Fibroblast of skin of abdomen (primary cell): ENCODE measurements around the gene A2ML1.
A peak's percentile ranks its signal among the peaks of the same experiment; 100 is the strongest.
"Not testable (repeated sequence)": the region's sequence is repeated elsewhere in the genome, so short reads cannot be mapped to it uniquely, and the experiment has no call there.

Experiments used
- DNase-seq: peaks from one replicate; pipeline ENCODE4 v3.0.0-alpha.2; 2013

A2ML1 gene

DNA sequence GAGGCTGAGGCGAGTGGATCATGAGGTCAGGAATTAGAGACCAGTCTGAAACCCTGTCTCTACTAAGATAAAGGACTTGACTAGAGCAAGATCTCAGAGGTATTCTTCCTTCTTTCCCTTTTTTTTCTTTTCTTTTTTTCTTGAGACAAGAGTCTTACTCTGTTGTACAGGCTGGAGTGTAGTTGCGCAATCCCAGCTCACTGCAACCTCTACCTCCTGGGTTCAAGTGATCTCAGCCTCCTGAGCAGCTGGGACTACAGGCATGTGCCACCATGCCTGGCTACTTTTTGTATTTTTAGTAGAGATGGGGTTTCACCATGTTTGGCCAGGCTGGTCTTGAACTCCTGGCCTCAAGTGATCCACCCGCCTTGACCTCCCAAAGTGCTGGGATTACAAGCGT, 37.0 kb downstream of the A2ML1 start:
- DNase-seq = not testable (repeated sequence)

DNA sequence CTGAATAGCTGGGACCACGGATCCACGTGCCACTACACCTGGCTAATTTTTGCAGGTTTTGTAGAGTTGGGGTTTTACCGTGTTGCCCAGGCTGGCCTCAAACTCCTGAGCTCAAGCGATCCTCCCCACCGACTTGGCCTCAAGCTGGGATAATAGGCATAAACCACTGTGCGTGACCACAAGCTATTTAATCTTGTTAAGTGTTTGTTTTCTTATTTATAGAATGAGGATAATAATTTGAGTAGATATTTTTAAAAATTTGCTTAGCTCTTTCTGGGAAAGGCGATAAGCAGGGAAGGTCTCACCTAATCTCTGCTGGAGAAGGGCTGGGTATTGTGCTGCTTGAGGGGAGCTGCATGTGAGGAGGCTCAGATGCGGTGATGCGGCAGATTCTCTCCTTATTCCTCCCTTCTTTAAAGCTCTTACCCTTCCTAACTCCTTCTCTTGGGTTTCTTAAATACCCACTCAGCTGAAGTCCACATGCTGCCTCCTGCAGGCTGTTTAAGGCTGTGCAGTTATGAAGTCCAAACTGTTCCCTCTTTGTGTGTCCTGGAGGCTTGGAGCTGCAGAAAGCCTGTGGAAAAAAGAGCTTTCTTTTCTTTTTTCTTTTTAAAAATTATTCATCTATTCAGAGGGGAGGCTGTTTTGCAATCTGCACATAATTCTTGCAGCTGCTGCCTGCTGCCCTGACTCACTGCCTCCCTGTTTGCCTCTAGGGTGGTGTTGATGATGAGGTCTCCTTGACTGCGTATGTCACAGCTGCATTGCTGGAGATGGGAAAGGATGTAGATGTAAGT, 37.9 kb downstream of the A2ML1 start:
- peak; percentile 41 for DNase-seq

DNA sequence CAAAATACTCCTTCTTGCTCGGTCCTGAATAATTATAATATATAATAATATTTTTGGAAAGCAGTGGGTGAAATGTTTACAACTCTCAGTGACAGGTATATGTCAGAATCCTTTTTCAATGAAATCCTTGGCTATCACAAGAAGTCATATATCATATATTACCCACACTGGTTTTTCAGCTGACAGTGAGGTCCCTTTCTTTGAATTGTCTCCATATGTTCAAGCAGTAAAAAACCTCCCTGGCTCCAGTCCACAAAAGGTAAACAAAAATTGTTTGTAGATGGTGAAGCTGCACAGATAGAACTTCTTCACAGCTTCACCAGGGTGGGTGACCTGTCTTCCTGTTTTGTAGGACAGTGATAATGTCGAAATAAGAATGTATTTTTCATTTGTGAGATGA, 44.0 kb downstream of the A2ML1 start:
- DNase-seq = no peak

DNA sequence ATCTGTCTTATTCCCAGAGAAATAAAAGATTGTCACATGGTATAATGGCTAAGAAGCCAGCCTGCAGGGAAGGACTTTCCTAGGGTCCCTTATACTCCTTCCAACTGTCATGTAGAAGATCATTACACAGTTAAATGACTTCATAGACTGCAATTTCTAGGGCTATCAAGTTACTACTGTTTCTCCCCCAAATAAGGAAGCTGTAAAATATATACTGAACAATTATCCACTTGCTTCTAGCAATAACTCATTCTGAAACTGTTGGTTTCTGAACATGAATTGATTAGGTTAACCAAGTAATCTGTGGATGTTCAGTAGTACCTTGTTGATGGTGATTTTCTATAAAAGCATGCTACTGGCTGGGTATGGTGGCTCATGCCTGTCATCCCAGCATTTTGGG, 44.6 kb downstream of the A2ML1 start:
- DNase-seq = no peak

DNA sequence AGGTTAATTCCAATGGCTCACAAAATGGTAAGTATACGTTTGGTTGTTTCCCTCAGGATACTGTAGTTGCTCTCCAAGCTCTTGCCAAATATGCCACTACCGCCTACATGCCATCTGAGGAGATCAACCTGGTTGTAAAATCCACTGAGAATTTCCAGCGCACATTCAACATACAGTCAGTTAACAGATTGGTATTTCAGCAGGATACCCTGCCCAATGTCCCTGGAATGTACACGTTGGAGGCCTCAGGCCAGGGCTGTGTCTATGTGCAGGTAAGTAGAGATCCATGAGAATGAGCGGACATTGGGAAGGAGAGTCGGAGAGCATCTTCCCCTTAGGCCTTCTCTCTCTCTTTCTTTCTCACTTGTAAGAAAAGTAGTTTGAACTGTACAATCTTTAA, 45.4 kb downstream of the A2ML1 start:
- DNase-seq = no peak

DNA sequence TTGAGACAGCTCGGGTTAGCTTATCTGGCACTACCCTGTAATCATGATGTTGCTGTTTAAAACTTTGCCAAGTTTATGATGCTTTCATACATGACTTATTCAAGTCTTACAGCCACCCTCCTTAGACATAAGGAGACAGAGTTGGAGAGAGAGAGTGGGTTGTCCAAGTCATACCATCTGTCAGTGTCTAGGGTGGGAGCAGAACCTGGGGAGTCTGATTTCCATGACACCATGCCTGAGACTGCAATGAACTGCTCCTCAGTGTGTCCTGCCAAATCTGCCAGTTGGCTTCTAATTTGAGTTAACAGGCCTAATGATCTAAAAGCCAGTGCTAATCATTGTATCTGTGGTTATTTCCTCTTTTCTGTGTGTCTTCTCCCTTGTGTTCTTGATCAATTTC, 48.2 kb downstream of the A2ML1 start:
- no peak for DNase-seq

DNA sequence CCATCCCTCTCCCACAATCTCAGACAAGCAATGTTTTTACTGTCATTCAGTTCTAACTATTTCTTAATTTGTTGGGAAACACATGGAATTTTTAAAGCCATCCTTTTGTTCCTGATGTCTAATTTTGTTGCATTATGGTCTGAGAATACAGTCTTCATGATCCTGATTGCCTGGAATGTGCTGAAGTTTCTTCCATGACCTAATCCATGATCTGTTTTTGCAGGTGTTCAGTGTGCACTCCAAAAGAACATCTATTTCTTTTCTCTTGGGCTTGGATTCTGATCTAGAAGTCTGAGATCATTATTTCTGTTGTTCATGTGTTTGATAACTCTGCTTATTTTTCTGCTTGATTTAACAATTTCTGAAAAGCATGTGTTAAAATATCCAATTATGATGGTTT, 48.6 kb downstream of the A2ML1 start:
- DNase-seq = no peak

DNA sequence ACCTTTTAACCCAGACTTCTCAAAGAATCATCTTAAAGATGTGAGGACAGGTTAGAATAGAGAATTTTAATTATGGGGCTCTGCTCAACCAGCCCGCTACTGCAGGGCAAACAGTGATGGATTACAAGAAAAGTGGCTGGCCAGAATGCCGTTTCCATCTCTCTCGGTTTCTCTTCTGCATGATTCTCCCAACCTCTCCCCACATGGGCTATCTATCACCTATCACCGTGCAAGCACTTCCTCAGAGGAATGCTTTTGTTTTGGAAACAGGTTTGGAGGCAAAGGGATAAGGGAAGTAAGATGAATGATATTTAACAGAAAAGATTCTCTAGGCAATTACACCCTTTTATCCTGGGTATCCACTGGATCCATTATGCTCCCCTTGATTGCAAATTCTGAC, 54.5 kb downstream of the A2ML1 start:
- DNase-seq = no peak

DNA sequence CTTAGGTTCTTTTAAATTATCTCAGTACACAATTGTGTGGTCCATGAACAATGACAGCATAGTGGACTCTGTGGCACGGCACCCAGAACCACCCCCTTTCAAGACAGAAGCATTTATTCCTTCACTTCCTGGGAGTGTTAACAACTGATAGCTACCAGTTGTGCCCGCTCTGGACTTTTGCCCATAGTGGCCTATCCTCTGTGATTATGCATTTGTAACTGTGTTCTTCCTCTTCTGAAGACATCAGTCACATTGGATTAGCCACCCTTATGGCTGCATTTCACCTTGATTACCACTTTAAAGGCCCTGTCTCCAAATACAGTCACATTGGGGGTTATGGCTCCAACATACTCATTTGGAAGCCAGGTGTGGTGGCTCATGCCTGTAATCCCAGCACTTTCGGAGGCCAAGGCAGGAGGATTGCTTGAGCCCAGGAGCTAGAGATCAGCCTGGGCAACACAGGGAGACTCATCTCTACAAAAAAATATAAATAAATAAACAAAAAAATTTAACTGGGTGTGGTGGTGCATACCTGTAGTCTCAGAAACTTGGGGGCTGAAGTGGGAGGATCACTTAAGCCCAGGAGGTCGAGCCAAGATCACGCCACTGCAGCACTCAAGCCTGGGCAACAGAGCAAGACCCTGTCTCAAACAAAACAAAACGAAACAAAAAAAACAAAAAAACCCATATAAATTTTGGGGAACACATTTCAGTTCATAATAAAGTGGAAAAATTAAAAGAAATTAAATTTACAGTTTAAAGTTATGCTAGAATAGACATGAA, 64.3 kb downstream of the A2ML1 start:
- DNase-seq = no peak

DNA sequence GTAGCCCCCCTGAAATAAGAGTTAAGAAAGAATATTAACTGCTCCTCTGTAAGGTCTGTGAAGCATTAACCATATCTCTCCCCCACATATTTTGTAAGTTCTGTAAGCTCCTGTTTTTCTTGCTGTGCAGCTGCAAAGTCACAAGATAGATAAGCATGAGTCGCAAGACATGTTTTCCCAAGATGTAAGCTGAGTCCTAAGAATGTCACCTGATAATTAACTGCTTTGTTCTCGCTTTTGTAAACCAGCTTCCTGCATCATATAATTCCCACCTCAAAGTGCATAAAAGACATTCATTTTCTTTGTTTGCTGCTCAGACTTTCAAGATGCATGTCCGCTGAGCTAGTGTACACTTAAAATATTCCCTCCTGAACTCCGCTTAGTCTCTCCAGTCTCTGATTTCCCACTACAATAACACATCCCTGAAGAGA, 64.9 kb downstream of the A2ML1 start:
- DNase-seq = no peak

DNA sequence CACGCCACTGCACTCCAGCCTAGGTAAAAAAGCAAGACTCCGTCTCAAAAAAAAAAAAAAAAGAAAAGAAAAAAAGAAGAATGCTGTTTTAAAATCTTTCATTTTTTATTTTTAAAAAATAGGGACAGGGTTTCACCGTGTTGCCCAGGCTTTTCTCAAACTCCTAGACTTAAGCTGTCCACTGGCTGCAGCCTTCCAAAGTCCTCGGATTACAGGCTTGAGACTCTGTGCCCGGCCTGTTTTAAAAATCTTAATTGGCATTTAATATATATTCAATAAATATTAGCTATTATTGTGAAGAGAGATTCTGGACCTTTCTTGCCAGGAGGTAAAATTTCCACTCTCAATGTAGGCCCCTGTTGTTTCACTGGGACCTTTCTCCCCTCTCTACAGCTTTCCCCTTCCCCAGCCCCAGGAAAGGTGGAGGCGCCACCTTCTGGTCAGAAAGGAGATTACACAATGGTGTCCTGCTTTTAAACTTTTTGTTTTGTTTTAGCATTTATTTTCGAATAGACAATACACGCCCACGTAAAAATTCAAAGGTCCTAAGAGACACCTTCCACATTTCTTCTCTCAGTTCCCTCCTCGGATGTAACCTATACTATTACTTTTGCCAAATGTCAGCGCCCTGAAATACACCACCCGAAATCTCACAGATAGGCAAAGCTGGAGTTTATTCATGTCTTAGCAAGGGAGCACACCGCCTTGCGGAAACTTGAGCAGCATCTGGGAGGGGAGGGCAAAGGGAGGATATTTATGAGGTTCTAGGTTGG, 68.1 kb downstream of the A2ML1 start:
- DNase-seq = peak; percentile 44

DNA sequence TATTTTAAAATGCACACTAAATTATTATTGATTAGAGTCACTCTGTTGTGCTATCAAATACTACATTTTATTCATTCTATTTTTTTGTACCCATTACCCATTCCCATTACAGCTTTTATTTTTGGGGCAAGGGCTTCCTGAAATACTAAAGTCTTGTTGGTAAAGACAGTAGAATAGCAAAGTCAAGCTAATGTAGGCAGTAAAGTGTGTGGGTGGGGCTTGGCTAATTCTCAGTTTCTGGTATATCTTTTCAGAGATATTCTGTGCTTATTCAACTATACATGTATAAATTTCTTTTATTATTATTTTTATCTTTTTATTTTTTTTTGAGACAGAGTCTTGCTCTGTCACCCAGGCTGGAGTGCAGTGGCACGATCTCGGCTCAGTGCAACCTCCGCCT, 69.6 kb downstream of the A2ML1 start:
- DNase-seq = no peak

DNA sequence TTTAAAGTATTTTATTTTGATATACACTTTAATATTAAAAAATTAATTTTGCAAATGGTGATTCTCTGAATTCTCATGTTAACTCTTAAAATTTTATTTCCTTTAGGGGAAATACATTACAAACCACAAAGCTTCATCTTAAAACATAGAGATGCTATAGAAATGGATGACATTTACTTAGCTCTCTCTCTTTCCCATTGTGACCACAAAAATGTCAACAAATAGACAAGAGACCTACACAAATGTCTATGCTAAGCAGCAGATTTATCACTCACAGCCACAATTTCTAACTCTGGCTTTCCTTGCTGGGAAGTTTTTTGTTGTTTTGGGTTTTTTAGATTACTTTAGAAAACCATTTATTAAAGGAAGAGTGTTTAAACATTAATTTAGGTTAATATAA, 72.0 kb downstream of the A2ML1 start:
- DNase-seq = peak; percentile 27

DNA sequence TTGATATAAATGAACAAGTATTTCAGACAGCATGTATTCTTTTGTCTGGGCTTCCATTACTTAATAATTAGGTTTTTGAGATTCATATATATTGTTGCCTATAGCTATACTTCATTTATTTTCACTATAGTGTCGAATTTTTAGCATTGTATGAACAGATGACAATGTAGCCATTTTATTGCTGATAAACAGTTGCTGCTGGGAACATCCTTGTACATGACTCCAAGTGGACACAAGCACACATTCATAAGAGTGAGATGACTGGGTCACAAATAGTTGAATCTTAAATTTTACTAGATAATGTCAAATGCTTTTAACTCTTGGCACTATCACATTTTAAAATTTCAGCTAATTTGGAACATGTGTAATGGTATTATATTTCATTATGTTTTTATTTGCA, 72.6 kb downstream of the A2ML1 start:
- DNase-seq = no peak

DNA sequence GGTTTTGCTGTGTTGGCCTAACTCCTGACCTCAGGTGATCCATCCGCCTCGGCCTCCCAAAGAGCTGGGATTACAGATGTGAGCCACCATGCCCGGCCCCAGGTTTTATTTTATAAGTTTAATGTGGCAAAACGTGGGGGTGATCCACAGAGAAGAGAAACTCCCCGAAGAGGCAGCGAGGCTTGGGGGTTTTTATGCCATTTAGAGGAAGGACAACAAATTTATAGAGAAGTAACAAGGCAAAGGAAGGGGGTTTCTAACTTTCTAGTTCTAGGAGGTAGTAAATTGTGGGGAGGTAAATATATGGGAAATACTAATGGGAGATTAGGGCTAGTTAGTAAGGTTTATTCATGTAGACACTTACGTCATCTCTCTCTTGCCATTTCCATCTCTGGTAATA, 74.7 kb downstream of the A2ML1 start:
- no peak for DNase-seq

DNA sequence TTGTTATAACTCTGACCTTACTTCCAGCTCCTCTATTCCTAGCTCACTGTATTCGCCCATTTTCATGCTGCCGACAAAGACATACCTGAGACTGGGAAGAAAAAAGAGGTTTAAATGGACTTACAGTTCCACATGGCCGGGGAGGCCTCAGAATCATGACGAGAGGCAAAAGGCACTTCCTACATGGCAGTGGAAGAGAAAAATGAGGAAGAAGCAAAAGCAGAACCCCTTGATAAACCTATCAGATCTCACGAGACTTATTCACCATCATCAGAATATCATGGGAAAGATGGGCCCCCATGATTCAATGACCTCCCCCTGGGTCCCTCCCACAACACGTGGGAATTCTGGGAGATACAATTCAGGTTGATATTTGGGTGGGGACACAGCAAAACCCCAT, 77.4 kb downstream of the A2ML1 start:
- no peak for DNase-seq

DNA sequence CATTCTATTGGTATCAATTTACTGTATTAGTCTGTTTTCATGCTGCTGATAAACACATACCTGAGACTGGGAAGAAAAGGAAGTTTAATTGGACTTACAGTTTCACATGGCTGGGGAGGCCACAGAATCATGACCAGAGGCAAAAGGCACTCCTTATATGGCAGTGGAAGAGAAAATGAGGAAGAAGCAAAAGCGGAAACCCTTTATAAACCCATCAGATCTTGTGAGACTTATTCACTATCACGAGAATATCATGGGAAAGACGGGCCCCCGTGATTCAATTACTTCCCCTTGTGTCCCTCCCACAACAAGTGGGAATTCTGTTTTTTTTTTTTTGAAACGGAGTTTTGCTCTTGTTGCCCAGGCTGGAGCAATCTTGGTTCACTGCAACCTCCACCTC, 80.3 kb downstream of the A2ML1 start:
- not testable (repeated sequence) for DNase-seq

DNA sequence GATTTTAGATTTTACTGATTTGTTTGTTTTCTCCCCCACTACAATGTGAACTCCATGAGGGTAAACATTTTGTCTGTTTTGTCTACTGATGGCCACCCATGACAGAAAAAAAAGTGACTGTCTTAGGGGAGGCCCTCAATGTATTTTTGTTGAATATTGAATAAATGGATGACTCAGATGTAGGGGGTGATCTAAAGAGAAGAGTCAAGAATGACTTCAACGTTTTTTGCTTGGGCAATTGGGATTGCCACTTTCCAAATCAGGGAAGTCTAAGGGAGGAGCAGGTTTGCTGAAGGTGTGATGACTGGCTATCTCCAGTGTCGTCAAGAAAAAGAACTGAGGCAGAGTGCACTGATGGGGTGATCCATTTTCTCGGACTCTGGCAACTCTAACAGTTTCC, 81.2 kb downstream of the A2ML1 start:
- no peak for DNase-seq

DNA sequence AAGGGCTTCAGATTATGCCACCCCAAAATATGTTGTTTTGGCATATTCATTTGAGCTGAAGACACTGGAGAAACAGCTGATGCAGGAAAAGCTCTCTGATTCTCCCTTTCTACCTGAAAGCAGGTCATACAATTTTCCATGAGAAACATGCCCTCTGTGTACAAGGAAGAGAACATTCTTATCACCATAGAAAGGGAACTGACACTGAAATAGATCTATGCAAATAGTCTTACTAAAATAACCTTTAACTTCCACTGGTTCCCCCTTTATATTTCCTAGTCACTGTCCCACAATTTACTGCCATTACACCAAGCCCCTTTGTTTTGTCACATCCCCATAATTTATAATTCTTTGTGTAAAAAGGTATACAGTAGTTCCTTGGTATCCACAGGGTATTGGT, 82.2 kb downstream of the A2ML1 start:
- no peak for DNase-seq

DNA sequence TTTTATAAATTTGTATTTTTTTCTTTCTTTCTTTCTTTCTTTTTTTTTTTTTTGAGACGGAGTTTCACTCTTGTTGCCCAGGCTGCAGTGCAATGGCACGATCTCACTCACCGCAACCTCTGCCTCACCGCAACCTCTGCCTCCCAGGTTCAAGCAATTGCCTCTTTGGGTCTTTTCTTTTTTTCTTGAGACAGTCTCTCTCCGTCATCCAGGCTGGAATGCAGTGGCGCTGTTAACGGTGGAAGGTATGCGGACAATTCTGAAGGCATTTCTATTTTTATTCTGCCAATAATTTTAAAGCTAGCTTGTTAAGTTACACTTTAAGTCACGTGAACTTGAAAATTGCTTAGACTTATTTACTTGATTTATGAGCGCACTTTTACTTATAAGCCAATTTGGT, 83.1 kb downstream of the A2ML1 start:
- DNase-seq = peak; percentile 12

DNA sequence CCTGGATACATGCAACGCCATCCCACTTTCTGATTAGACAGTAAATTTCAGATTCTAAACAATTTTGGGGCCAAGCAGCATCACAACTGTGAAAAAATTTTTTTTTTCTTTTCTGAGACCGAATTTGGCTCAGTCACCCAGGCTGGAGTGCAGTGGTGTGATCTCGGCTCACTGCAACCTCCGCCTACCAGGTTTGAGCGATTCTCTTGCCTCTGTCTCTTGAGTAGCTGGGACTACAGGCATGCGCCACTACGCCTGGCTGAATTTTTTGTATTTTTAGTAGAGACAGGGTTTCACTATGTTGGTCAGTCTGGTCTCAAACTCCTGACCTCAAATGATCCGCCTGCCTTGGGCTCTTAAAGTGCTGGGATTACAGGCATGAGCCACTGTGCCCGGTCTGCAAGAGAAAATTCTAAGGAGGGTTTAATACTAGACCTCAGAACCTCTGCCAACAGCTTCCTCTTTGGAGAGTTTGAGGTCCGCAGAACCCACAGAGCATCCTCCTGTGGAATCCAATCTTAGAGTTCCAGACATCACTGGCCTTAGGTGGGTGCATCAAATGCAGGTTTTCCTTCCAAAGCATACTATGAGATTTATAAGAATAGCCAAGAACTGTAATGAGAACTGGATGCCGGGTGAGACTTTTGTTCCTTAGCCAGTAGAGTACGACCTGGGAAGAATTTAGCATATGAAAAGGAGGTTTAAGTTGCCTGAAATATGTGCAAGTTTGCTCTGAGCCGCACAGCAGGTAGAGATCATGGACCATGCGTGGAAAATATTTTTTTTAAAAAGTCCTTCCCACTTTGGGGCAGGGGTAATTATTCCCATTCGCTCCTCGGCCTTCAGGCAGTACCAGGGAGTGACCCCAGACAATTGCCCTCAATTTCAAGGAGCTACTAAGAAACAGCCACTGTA, 84.1 kb downstream of the A2ML1 start:
- no peak for DNase-seq

DNA sequence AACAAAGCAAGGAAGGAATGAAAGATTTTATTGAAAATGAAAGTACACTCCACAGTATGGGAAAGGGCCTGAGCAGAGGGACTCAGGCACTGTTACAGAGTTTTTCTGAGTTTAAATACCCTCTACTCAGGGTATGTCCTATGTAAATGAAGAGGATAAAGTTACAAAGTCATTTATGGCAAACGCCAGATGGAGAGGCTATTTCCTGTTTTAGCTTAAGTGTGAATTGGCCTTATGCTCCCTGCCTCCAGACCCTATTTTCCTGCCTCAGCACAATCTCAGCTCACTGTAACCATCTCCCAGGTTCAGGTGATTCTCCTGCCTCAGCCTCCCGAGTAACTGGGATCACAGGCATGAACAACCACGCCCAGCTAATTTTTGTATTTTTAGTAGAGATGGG, 85.1 kb downstream of the A2ML1 start:
- no peak for DNase-seq
